Measurements from ENCODE around the gene DVL1. TPM values are rescaled to one million over a fixed set of nuclear protein-coding genes. Genes with fewer than 3 reads are reported as not detected.
"Not testable (repeated sequence)": the region's sequence is repeated elsewhere in the genome, so short reads cannot be mapped to it uniquely, and the experiment has no call there.

DVL1 gene
- polyA plus RNA-seq, 3 donors: 23.6 to 45.9 (median 42.6) TPM

- DNase-seq (ENCODE audit: extremely low read depth in 1 of 11, low read depth in 9 of 11, low spot score in 4 of 11): no peak
Observed at GRCh38 chr1:1318777-1319645, 30.2 kb downstream of the DVL1 start.

GRCh38 chr1:1318131-1318652, 31.0 kb downstream of the DVL1 start:
- DNase-seq (ENCODE audit: extremely low read depth in 1 of 11, low read depth in 9 of 11, low spot score in 4 of 11): no peak

DNA sequence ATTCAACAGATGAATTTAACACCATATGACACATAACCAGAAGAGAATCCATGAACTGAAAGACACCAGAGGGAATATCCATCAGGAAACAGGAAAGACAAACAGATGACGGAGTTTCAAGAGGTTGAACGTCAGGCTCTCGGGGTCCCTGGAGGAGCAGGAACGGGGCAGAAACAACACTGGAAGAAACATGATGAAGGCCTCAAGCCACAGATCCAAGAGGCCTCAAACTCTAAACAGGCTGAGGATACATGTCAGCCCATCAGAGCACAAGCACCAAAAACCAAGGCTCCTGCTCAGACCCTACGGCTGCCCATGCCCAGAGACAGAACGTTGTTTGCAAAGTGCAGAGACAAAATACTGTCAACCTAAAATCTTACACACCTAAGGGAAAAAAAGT, 31.8 kb downstream of the DVL1 start:
- DNase-seq (ENCODE audit: extremely low read depth in 1 of 11, low read depth in 9 of 11, low spot score in 4 of 11): no peak

DNA sequence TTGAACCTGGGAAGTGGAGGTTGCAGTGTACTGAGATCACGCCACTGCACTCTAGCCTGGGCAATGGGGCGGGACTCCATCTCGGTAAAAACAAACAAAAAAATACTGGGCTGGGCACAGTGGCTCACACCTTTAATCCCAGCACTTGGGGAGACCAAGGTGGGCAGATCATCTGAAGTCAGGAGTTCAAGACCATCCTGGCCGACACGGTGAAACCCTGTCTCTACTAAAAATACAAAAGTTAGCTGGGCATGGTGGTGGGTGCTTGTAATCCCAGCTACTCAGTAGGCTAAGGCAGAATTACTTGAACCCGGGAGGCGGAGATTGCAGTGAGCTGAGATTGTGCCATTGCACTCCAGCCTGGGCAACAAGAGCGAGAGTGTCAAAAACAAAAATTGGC, 33.0 kb downstream of the DVL1 start:
- DNase-seq (ENCODE audit: extremely low read depth in 1 of 11, low read depth in 9 of 11, low spot score in 4 of 11): not testable (repeated sequence)

DNA sequence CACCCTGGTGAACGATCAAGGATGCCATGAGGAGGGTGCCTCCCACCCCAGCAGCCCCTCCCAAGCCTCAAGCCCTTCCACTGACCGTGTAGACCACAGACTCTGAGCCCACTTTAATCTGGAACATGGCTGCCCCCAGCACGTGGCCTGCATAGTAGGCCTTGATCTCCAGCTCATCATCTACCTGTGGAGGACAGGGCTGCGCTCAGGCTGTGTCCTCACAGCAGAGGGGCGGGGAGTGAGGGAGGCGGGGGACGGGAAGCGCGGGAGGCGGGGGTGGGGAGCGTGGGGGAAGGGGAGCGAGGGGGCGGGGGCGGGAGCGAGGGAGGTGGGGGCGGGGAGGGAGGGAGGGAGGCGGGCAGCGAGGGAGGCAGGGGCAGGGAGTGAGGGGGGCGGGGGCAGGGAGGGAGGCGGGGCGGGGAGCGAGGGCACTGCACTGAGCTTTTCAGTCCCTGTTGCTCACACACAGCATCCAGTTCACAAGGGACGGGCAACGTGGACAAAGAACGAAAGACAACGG, 33.7 kb downstream of the DVL1 start:
- no peak for DNase-seq (ENCODE audit: extremely low read depth in 1 of 11, low read depth in 9 of 11, low spot score in 4 of 11)

DNA sequence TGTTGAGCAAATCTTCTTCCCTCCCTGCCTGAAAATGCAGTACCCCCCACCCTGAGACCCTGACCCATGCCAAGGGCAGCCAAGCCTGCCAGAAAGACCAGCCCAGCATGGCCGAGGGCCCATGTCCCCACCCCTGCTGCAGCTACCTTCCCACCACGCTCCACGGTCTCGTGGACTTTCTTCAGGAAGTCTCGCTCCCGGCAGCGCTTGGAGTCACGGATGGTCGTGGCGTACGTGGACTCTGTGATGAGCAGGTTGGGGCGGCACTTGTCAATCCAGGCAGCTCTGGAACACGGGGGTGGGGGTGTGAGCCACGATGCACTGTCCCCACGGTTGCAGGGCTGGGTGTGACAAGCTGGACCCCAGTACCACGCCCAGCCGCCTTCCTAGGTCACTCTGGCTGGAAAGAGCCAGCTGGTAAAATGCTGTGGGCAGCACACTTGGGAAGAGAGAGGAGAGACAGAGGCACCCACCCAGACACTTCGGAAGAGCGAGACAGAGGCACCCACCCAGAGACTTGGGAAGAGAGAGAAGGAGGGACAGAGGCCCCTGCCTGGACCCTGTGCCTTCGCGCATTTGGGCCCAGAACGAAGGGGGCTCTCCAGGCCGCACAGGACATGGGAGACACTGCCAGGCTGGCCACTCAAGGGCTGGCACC, 34.4 kb downstream of the DVL1 start:
- no peak for DNase-seq (ENCODE audit: extremely low read depth in 1 of 11, low read depth in 9 of 11, low spot score in 4 of 11)

- DNase-seq (ENCODE audit: extremely low read depth in 1 of 11, low read depth in 9 of 11, low spot score in 4 of 11): no peak
Observed at GRCh38 chr1:1314237-1314586, 35.0 kb downstream of the DVL1 start.

DNA sequence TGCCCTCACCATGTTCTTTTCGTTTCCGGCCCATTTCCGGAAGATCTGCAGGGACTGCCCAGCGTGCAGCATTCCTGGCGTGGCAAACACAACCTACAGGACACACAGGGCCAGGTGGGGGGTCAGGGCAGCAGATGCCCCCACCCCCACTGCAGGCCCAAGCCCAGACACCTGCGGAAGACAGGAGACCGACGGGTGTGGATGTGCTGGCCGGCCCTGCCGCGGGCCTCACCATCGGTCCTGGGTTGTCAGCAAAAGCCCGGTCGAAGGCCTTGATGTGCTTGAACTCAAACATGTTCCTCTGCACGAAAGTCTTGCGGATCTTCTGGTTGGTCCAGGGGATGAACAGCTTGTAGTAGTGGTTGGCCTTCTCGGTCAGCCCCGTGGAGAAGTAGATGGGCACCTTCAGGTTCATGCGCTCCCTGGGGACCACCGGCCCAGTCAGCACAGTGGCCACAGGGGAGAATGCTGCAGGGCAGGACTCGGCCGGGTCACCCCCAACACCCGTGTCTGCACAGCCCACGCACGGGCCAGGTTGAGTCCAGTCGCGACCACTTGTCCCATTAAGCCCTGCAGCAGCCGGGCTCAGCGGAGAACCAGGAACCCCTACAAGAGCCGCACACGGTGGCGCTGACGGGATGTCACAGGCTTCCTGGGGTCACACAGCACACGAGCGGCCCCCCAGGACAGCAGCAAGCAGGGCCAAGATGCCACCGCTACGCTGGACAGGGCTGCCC, 35.5 kb downstream of the DVL1 start:
- no peak for DNase-seq (ENCODE audit: extremely low read depth in 1 of 11, low read depth in 9 of 11, low spot score in 4 of 11)

- DNase-seq (ENCODE audit: extremely low read depth in 1 of 11, low read depth in 9 of 11, low spot score in 4 of 11): no peak
Observed at GRCh38 chr1:1312450-1313314, 36.5 kb downstream of the DVL1 start.

DNA sequence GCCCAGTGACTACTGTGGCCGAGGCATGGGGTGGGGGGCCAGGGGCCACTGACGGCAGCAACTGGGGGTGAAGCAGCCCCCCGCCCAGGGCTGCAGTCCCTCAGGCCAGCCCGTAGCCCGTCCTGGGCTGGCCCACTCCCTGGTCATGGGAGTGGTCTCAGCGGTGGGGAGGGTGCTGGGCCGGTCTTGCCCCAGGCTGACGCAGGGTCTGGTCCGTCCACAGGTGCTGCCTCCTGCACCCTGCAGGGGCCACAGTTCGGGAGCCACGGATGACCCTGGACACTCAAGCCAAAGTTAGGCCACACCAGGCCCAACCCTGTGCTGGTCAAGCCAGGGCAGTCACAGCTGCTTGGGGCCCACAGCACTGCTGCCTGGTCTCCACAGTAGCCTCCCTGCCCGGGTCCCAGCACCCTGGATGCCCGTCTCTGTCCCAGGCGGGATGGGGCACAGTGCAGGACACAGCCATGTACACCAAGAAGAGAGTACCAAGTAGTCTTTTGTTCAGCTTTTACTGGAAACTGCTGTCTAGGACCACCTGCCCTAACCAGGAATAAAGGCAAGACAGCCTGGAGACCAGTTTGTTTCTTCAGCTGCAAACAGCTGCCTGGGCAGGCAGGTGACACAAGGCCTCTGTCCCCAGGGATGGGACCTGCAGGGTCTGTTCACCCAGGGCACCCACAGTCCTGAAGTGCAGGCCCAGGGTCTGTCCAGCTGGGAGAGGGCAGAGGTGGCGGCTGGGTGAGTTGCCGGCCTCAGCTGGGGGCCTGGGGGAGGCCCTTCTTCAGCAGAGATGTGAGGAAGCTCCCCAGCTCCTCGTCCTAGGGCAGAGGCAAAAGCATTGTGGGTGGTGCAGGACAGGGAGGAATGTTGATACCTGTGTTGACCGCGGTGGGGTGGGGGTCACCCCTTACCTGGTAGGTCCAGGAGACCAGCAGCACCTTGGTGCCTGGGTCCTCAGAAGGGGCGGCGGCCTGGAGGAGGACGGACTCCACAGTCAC, 37.8 kb downstream of the DVL1 start:
- DNase-seq (ENCODE audit: extremely low read depth in 1 of 11, low read depth in 9 of 11, low spot score in 4 of 11): no peak

DNA sequence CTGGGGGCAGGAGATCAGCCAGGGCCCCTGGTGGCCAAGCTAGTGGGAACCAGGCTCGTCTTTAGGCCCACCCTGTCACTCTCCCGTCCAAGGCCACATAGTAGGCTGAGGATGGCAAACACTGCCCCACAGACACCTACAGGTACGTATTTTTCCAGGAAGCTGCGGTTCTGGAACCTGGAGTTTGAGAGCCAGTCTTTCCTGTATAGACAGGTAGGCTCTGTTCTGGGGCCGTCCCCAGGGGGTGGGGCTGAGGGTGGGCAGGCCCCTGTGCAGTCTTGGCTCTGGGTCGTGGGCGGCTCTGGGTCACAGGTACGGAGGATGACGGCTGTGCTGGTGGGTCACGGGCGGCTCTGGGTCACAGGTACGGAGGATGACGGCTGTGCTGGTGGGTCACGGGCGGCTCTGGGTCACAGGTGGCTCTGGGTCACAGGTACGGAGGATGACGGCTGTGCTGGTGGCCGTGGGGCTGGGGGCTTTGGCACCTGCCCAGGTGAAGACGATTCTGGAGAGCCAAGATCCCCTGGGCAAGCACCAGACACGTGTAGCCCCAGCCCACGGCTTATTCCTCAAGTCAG, 38.7 kb downstream of the DVL1 start:
- DNase-seq (ENCODE audit: extremely low read depth in 1 of 11, low read depth in 9 of 11, low spot score in 4 of 11): no peak

DNA sequence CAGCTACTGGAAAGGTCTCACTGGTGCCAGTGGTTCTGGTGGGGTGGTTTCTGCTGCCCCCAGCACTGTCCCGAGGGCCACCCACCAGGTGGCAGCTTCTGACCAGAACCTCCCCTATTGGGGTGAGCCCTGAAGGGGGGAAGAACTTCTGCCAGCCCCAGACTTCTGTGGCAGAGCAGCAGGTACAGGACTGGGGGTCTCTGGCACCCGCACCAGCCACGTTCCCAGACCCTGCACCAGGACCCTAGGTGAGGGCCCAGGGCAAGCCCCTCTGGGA, 39.2 kb downstream of the DVL1 start:
- DNase-seq (ENCODE audit: extremely low read depth in 1 of 11, low read depth in 9 of 11, low spot score in 4 of 11): no peak

- no peak for DNase-seq (ENCODE audit: extremely low read depth in 1 of 11, low read depth in 9 of 11, low spot score in 4 of 11)
Observed at GRCh38 chr1:1309251-1310108, 39.7 kb downstream of the DVL1 start.

- DNase-seq (ENCODE audit: extremely low read depth in 1 of 11, low read depth in 9 of 11, low spot score in 4 of 11): no peak
Observed at GRCh38 chr1:1308756-1309250, 40.4 kb downstream of the DVL1 start.

- DNase-seq (ENCODE audit: extremely low read depth in 1 of 11, low read depth in 9 of 11, low spot score in 4 of 11): peak in 10 of 11 donors; percentile 65 to 86 (median 82)
Observed at GRCh38 chr1:1307923-1308755, 41.1 kb downstream of the DVL1 start, which contains the start of the genes ACAP3 and PUSL1. Gene ACAP3 (minus strand): TSS chr1:1307930. CDS start chr1:1307815, 115 bp downstream. Gene PUSL1 (plus strand): TSS chr1:1308597. CDS start chr1:1308644, 47 bp downstream.
